CD4-positive, alpha-beta T cell treated with Interleukin-21 for 1 hour (primary cell): ENCODE measurements around the gene CLCN6.

ENCODE experiments used
- DNase-seq: peaks from one replicate; pipeline ENCODE4 v3.0.0-alpha.2; 2020

CLCN6 gene

GRCh38 chr1:11881749-11882441 lies 75.9 kb downstream of the CLCN6 start:
- DNase-seq: no peak

- no peak for DNase-seq
Observed at GRCh38 chr1:11882814-11883538, 77.0 kb downstream of the CLCN6 start.

GRCh38 chr1:11885916-11886315 lies 79.9 kb downstream of the CLCN6 start:
- DNase-seq: no peak

- no peak for DNase-seq
Observed at GRCh38 chr1:11886986-11887665, 81.1 kb downstream of the CLCN6 start.

GRCh38 chr1:11887666-11888007 lies 81.6 kb downstream of the CLCN6 start:
- DNase-seq: no peak

GRCh38 chr1:11888206-11888876 lies 82.3 kb downstream of the CLCN6 start:
- DNase-seq: no peak

GRCh38 chr1:11888877-11889208 lies 82.9 kb downstream of the CLCN6 start:
- DNase-seq: no peak

GRCh38 chr1:11891433-11892186 lies 85.6 kb downstream of the CLCN6 start:
- no peak for DNase-seq
